ENCODE measurements around the gene PCMTD2. TPM values are rescaled to one million over a fixed set of nuclear protein-coding genes. Genes with fewer than 3 reads are reported as not detected.

PCMTD2 gene
- total RNA-seq, 2 donors from 2014 or later = 83.3 to 180 TPM

GRCh38 chr20:64256282-64256935 lies 861 bp downstream of the PCMTD2 start:
- peak; percentile 30 for DNase-seq (ENCODE audit: low spot score)
- H3K9me3 ChIP-seq = no peaks in the 10 kb centered on the region
- H3K36me3 ChIP-seq = no peaks in the 10 kb centered on the region
- peak overlapping the region; percentile 89 to 98 for H3K4me3 ChIP-seq
- H3K4me1 ChIP-seq = peaks cover 6 to 53% of the 10 kb centered on the region in 2 donors
- no peaks in the 10 kb centered on the region for H3K27me3 ChIP-seq
- no peak for TF ChIP-seq CTCF (IDR thresholded peaks at IDR 0.05)
- H3K27ac ChIP-seq = peak overlapping the region; percentile 95

GRCh38 chr20:64257107-64257757 lies 1.7 kb downstream of the PCMTD2 start:
- peak overlapping the region; percentile 95 for H3K27ac ChIP-seq
- no peaks in the 10 kb centered on the region for H3K27me3 ChIP-seq
- H3K9me3 ChIP-seq = no peaks in the 10 kb centered on the region
- peaks cover 6 to 61% of the 10 kb centered on the region in 2 donors for H3K4me1 ChIP-seq
- no peak for DNase-seq (ENCODE audit: low spot score)
- TF ChIP-seq CTCF (IDR thresholded peaks at IDR 0.05) = no peak
- H3K4me3 ChIP-seq = peak overlapping the region; percentile 89 to 98
- H3K36me3 ChIP-seq = no peaks in the 10 kb centered on the region

- no peaks in the 10 kb centered on the region for H3K9me3 ChIP-seq
- peak overlapping the region in 1 of 2 donors; percentile 95 for H3K27ac ChIP-seq
- H3K4me1 ChIP-seq = peaks cover 6 to 71% of the 10 kb centered on the region in 2 donors
- no peaks in the 10 kb centered on the region for H3K27me3 ChIP-seq
- no peak overlapping the region for H3K4me3 ChIP-seq
- no peaks in the 10 kb centered on the region for H3K36me3 ChIP-seq
- no peak for DNase-seq (ENCODE audit: low spot score)
- TF ChIP-seq CTCF (IDR thresholded peaks at IDR 0.05) = no peak
Observed at GRCh38 chr20:64258071-64258823, 2.7 kb downstream of the PCMTD2 start.

- peak overlapping the region; percentile 64 to 78 for H3K27ac ChIP-seq
- no peak overlapping the region for H3K4me3 ChIP-seq
- TF ChIP-seq CTCF (IDR thresholded peaks at IDR 0.05) = no peak
- DNase-seq (ENCODE audit: low spot score) = no peak
- peaks cover 6 to 82% of the 10 kb centered on the region in 2 donors for H3K4me1 ChIP-seq
- H3K27me3 ChIP-seq = no peaks in the 10 kb centered on the region
- H3K36me3 ChIP-seq = no peaks in the 10 kb centered on the region
- H3K9me3 ChIP-seq = no peaks in the 10 kb centered on the region
Observed at GRCh38 chr20:64260239-64260638, 4.7 kb downstream of the PCMTD2 start.

- Histone ChIP-seq H3K27ac (peak overlapping the region; percentile 64 to 78), H3K9me3 (no peaks in the 10 kb centered on the region), H3K36me3 (no peaks in the 10 kb centered on the region), H3K4me3 (peak overlapping the region in 1 of 2 donors; percentile 21), H3K4me1 (peaks cover 6 to 89% of the 10 kb centered on the region in 2 donors), H3K27me3 (no peaks in the 10 kb centered on the region)
- no peak for DNase-seq (ENCODE audit: low spot score)
- no peak for TF ChIP-seq CTCF (IDR thresholded peaks at IDR 0.05)
Observed at GRCh38 chr20:64261138-64261537, 5.6 kb downstream of the PCMTD2 start.

Measured in right atrium auricular region (tissue), 2 donors.